BE2C (cell line): ENCODE results near the gene FMOD.
"Not testable (repeated sequence)": the region's sequence is repeated elsewhere in the genome, so short reads cannot be mapped to it uniquely, and the experiment has no call there.

Experiments used
- DNase-seq: peaks from one replicate; pipeline ENCODE4 v3.0.0-alpha.2; 2020
- H3K27me3 ChIP-seq: fragments of 250-450 bp; sonication (Bioruptor Pico); 2 replicates; pipeline ENCODE4 v1.5.1; 2020; ENCODE audit warnings: mild to moderate bottlenecking
- H3K36me3 ChIP-seq: fragments of 250-450 bp; sonication (Bioruptor Pico); 2 replicates; pipeline ENCODE4 v1.5.1; 2020; ENCODE audit warnings: mild to moderate bottlenecking
- H3K4me1 ChIP-seq: fragments of 250-450 bp; sonication (Bioruptor Pico); 2 replicates; pipeline ENCODE4 v1.5.1; 2020
- H3K4me3 ChIP-seq: 2 replicates; pipeline ENCODE4 v1.5.1; 2011; ENCODE audit warnings: low read depth, low read length
- H3K9me3 ChIP-seq: fragments of 250-450 bp; sonication (Bioruptor Pico); 2 replicates; pipeline ENCODE4 v1.5.1; 2020
- CTCF ChIP-seq: IDR thresholded peaks from 2 replicates; pipeline ENCODE4 v1.5.1; 2012; ENCODE audit warnings: mild to moderate bottlenecking, low read depth, low read length

The FMOD gene

GRCh38 chr1:203302456-203302855, 48.5 kb downstream of the FMOD start:
- Histone ChIP-seq H3K36me3 (peaks cover 4% of the 10 kb centered on the region; the same call in 1 of the 2 replicates), H3K4me3 (no peak overlapping the region), H3K9me3 (no peaks in the 10 kb centered on the region), H3K27me3 (no peaks in the 10 kb centered on the region), H3K4me1 (peaks cover 17% of the 10 kb centered on the region)
- no peak for DNase-seq
- no peak for TF ChIP-seq CTCF

- Histone ChIP-seq H3K36me3 (no peaks in the 10 kb centered on the region), H3K4me1 (peaks cover 16% of the 10 kb centered on the region), H3K9me3 (no peaks in the 10 kb centered on the region), H3K27me3 (no peaks in the 10 kb centered on the region), H3K4me3 (no peak overlapping the region)
- no peak for DNase-seq
- no peak for TF ChIP-seq CTCF
Measured at GRCh38 chr1:203301331-203301668, 49.6 kb downstream of the FMOD start.

- Histone ChIP-seq H3K9me3 (no peaks in the 10 kb centered on the region), H3K27me3 (no peaks in the 10 kb centered on the region), H3K36me3 (no peaks in the 10 kb centered on the region), H3K4me1 (peaks cover 22% of the 10 kb centered on the region), H3K4me3 (no peak overlapping the region)
- no peak for DNase-seq
- no peak for TF ChIP-seq CTCF
Measured at GRCh38 chr1:203300441-203301330, 50.2 kb downstream of the FMOD start.

- not testable (repeated sequence) for H3K27me3 ChIP-seq, H3K36me3 ChIP-seq, H3K9me3 ChIP-seq, H3K4me3 ChIP-seq, DNase-seq
- peaks cover 23% of the 10 kb centered on the region for H3K4me1 ChIP-seq
Measured at GRCh38 chr1:203299719-203300429, 51.0 kb downstream of the FMOD start.

GRCh38 chr1:203299169-203299568, 51.8 kb downstream of the FMOD start:
- Histone ChIP-seq H3K4me3 (no peak overlapping the region), H3K27me3 (no peaks in the 10 kb centered on the region), H3K36me3 (no peaks in the 10 kb centered on the region), H3K4me1 (peaks cover 19% of the 10 kb centered on the region), H3K9me3 (no peaks in the 10 kb centered on the region)
- no peak for DNase-seq
- TF ChIP-seq CTCF, result no peak

GRCh38 chr1:203296460-203297073, 54.4 kb downstream of the FMOD start:
- Histone ChIP-seq H3K36me3 (no peaks in the 10 kb centered on the region), H3K4me3 (no peak overlapping the region), H3K4me1 (peaks cover 19% of the 10 kb centered on the region), H3K27me3 (no peaks in the 10 kb centered on the region), H3K9me3 (no peaks in the 10 kb centered on the region)
- no peak for TF ChIP-seq CTCF
- no peak for DNase-seq
